Activated CD8-positive, alpha-beta memory T cell treated with anti-CD3 and anti-CD28 coated beads for 24 hours (primary cell): ENCODE results near the gene GABRD.

Source experiments
- DNase-seq: peaks from one replicate; pipeline ENCODE4 v3.0.0-alpha.2; 2020

GABRD gene

GRCh38 chr1:2042830-2043773, 24.0 kb downstream of the GABRD start:
- DNase-seq, result no peak

GRCh38 chr1:2043886-2044285, 24.7 kb downstream of the GABRD start:
- no peak for DNase-seq

GRCh38 chr1:2044510-2045319, 25.6 kb downstream of the GABRD start:
- DNase-seq, result peak; percentile 95

GRCh38 chr1:2045468-2046173, 26.5 kb downstream of the GABRD start:
- DNase-seq, result no peak

GRCh38 chr1:2046174-2046917, 27.2 kb downstream of the GABRD start:
- DNase-seq, result peak; percentile 75

GRCh38 chr1:2046953-2047748, 28.0 kb downstream of the GABRD start:
- DNase-seq, result no peak

- no peak for DNase-seq
These were observed 28.9 kb downstream of the GABRD start for GRCh38 chr1:2047749-2048729.

GRCh38 chr1:2049225-2049717, 30.1 kb downstream of the GABRD start:
- DNase-seq, result no peak

GRCh38 chr1:2049718-2050431, 30.7 kb downstream of the GABRD start, which contains the start of gene PRKCZ:
Gene PRKCZ, plus strand, starts transcription at chr1:2050411. Its CDS starts 220 bp downstream, at chr1:2050631.
- DNase-seq, result peak; percentile 98

GRCh38 chr1:2050461-2050792, 31.3 kb downstream of the GABRD start:
- no peak for DNase-seq

- peak; percentile 65 for DNase-seq
These were observed 31.9 kb downstream of the GABRD start for GRCh38 chr1:2050793-2051682.

- no peak for DNase-seq
These were observed 33.0 kb downstream of the GABRD start for GRCh38 chr1:2052054-2052679.

GRCh38 chr1:2052756-2053155, 33.6 kb downstream of the GABRD start:
- no peak for DNase-seq

GRCh38 chr1:2053217-2053616, 34.1 kb downstream of the GABRD start:
- DNase-seq, result no peak

GRCh38 chr1:2053784-2054376, 34.7 kb downstream of the GABRD start:
- no peak for DNase-seq

GRCh38 chr1:2054560-2054959, 35.4 kb downstream of the GABRD start:
- DNase-seq, result no peak

- no peak for DNase-seq
These were observed 36.9 kb downstream of the GABRD start for GRCh38 chr1:2055911-2056575.
